Endothelial cell of umbilical vein (primary cell): Measurements from ENCODE around the gene PTGES3. TPM values are rescaled to one million over a fixed set of nuclear protein-coding genes. Genes with fewer than 3 reads are reported as not detected.
A peak's percentile ranks its signal among the peaks of the same experiment; 100 is the strongest.

Experiments
- BruUV-seq: library from RNA; stranded (reverse); fragments of 400-500 nt; replicated peaks from 2 replicates; lab custom pipeline; 2021; lab: Mats Ljungman, UMichigan
- CTCF ChIA-PET: fragments of 300-600, 350-600 bp; sonication (Branson Sonifier 250); formaldehyde crosslinking; loops from one replicate; lab custom pipeline; 2021; ENCODE audit warnings: antibody characterized with exemption, inconsistent platforms; lab: Charles Lee
- POLR2A ChIA-PET: fragments of 300-600, 350-600 bp; sonication (Branson Sonifier 250); formaldehyde crosslinking; loops from one replicate; lab custom pipeline; 2021; ENCODE audit warnings: antibody characterized with exemption, inconsistent platforms; lab: Charles Lee
- DNase-seq: peaks from one replicate; pipeline ENCODE4 v3.0.0-alpha.2; 2011; ENCODE audit warnings: low read depth, low spot score
- FAIRE-seq: peaks from 2 replicates; lab custom pipeline; 2011; peaks lifted over from hg19 to GRCh38; lab: Jason Lieb, UNC
- H2AFZ ChIP-seq: 2 replicates; pipeline ENCODE4 v1.6.0; 2012; ENCODE audit warnings: low read depth, low read length, control low read depth, inconsistent platforms
- H3K27ac ChIP-seq: 2 replicates; pipeline ENCODE4 v1.5.1; 2011; ENCODE audit warnings: low read depth, mild to moderate bottlenecking, control low read depth, low read length, moderate library complexity; ENCODE audit not compliant: insufficient read depth
- H3K27me3 ChIP-seq, 2 experiments: 2 replicates each; pipeline versions ENCODE4 v1.6.0 to v1.6.1; 2011; ENCODE audit warnings: low read length in 2 of 2, mixed read lengths in 1 of 2; ENCODE audit not compliant: control insufficient read depth in 2 of 2, insufficient read depth in 2 of 2
- H3K36me3 ChIP-seq, 2 experiments: 2 replicates in 1 of 2; 3 replicates in 1 of 2; pipeline ENCODE4 v1.5.1; 2011; ENCODE audit warnings: low read length in 2 of 2, mild to moderate bottlenecking in 1 of 2, moderate library complexity in 1 of 2; ENCODE audit not compliant: control insufficient read depth in 2 of 2, insufficient read depth in 2 of 2; ENCODE audit errors: extremely low read depth in 1 of 2
- H3K4me1 ChIP-seq: 3 replicates; pipeline ENCODE4 v1.5.1; 2011; ENCODE audit warnings: mild to moderate bottlenecking, low read length; ENCODE audit not compliant: control insufficient read depth, insufficient read depth; ENCODE audit errors: extremely low read depth
- H3K4me2 ChIP-seq: 2 replicates; pipeline ENCODE4 v1.6.1; 2011; ENCODE audit warnings: low read length, control low read depth, mixed read lengths; ENCODE audit not compliant: insufficient read depth
- H3K4me3 ChIP-seq, 3 experiments: fragments of 200-600 bp in 1 of 3; sonication (generic), shearing (Covaris generic) in 1 of 3; replicated peaks in 1 of 3; 2 replicates each; pipeline ENCODE4 v1.5.1; 2011 to 2016; ENCODE audit warnings: control low read depth in 3 of 3, low read length in 3 of 3, mild to moderate bottlenecking in 2 of 3, inconsistent platforms in 1 of 3, low read depth in 1 of 3, moderate library complexity in 1 of 3; ENCODE audit not compliant: insufficient read depth in 1 of 3
- H3K79me2 ChIP-seq: 2 replicates; pipeline ENCODE4 v1.6.0; 2012; ENCODE audit warnings: low read length, inconsistent platforms; ENCODE audit not compliant: control insufficient read depth, insufficient read depth
- H3K9ac ChIP-seq: replicated peaks from 2 replicates; pipeline ENCODE3; 2011; ENCODE audit warnings: low read length, control low read depth; ENCODE audit not compliant: insufficient read depth; ENCODE audit errors: extremely low read depth
- H3K9me1 ChIP-seq: replicated peaks from 3 replicates; pipeline ENCODE4 v1.6.0; 2011; ENCODE audit warnings: mild to moderate bottlenecking, low read length; ENCODE audit not compliant: control insufficient read depth, insufficient read depth; ENCODE audit errors: extremely low read depth
- H3K9me3 ChIP-seq: replicated peaks from 2 replicates; pipeline ENCODE4 v1.5.1; 2012; ENCODE audit warnings: low read length, inconsistent platforms; ENCODE audit not compliant: control insufficient read depth, insufficient read depth
- H4K20me1 ChIP-seq: replicated peaks from 2 replicates; pipeline ENCODE3; 2011; ENCODE audit warnings: mild to moderate bottlenecking, low read length; ENCODE audit not compliant: control insufficient read depth, insufficient read depth; ENCODE audit errors: extremely low read depth
- FOS ChIP-seq: IDR thresholded peaks from 2 replicates; pipeline ENCODE4 v1.6.1; 2011; ENCODE audit warnings: mild to moderate bottlenecking, low read length, moderate library complexity, borderline replicate concordance; ENCODE audit not compliant: insufficient read depth
- GATA2 ChIP-seq: IDR thresholded peaks from 2 replicates; pipeline ENCODE4 v1.7.0; 2011; ENCODE audit warnings: low read depth, mild to moderate bottlenecking, moderate library complexity, mixed read lengths, low read length; ENCODE audit not compliant: insufficient read length, insufficient read depth
- JUN ChIP-seq: IDR thresholded peaks from 2 replicates; pipeline ENCODE4 v1.6.1; 2011; ENCODE audit warnings: borderline replicate concordance, low read depth; ENCODE audit not compliant: insufficient read length, insufficient read depth
- MYC ChIP-seq: IDR thresholded peaks from one replicate; pipeline ENCODE4 v1.6.1; 2011; ENCODE audit warnings: mild to moderate bottlenecking, low read depth, low read length
- POLR2A ChIP-seq: IDR thresholded peaks from 2 replicates; pipeline ENCODE4 v1.6.1; 2012; ENCODE audit warnings: low read depth, mild to moderate bottlenecking, control low read depth, low read length
- POLR2AphosphoS5 ChIP-seq: IDR thresholded peaks from 2 replicates; pipeline ENCODE4 v1.6.1; 2012; ENCODE audit warnings: low read depth, mild to moderate bottlenecking, control low read depth, low read length, moderate library complexity; ENCODE audit not compliant: insufficient read depth
- dilution Hi-C: fragments of 300-500 bp; cut with MboI; formaldehyde crosslinking; loops from one replicate; pipeline ENCODE4 v1.15.0; 2019; ENCODE audit warnings: low sequenced_read_pairs; ENCODE audit not compliant: extremely low pct_ligation_motif_present
- intact Hi-C: fragments of 100-400 bp; cut with micrococcal nuclease; formaldehyde crosslinking; loops from one replicate; pipeline ENCODE4 v1.10.0; 2022
- polyA plus RNA-seq, 4 experiments: library from polyadenylated mRNA; depleted of rRNA in 3 of 4; stranded (reverse) in 3 of 4; unstranded in 1 of 4; fragments of >200 nt; gene quantifications; 2 replicates each; pipeline versions ENCODE4 v1.2.1 to v1.2.3, GENCODE V29; 2011 to 2012; ENCODE audit warnings: missing spikeins in 1 of 4
- total RNA-seq: library from RNA; stranded (reverse); gene quantifications from 2 replicates; pipeline ENCODE4 v1.2.3, GENCODE V29; 2021

PTGES3 gene
- total and polyA plus RNA-seq, 2 donors (not counting 3 experiments of a cell fraction or from before 2014, with no cell fraction given) = 48.5 to 278 TPM

DNA sequence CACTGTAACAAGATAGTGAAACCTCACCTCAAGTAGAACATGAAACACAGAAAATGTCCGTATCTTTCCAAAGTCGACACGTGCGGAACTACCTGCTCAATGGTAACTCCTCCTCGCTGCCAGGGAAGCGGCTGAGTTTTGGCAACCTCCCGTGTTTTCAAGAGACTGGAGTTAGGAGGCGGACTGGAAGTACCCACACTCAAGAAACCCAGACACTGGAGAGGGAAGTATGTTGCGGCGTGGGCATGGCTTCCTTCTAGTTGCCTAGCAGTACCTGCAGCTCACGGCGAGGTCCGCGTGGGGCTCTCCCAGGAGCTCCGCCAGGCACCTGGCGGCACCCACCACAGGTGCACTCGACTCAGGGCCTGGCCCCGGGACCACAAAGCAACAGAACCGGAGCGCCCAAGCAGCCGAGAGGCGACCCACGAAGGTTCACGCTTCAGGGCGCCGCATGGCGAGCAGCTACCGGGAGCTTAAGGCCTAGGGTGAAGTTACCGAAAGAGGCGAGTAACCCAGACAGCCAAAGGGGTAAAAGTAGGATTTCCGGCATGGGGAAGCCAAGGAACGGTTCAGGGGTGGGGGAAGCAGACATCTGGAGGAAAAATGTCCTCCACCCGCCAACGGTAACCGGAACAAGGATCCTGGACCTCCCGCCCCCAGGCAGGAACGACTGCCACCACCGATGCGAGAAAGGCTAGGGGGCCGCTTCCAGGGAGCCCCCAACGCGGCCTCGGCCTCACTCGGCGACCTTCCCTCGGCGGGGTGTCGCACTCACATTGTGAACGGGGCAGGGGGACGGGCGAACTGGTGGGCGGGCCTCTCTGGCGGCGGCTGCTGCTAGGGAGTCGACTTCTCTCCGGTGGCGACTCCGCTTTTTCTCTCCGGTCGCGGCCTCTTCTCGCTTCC lies 608 bp downstream of the PTGES3 start:
- Histone ChIP-seq H3K79me2 (peaks cover 54% of the 10 kb centered on the region), H3K36me3 (peaks cover 0 to 2% of the 10 kb centered on the region in 2 experiments), H3K4me3 (peak overlapping the region; percentile 61 to 91 (median 84)), H3K9me1 (no peaks in the 10 kb centered on the region), H4K20me1 (no peaks in the 10 kb centered on the region), H3K9ac (peak overlapping the region; percentile 93), H2AFZ (peak overlapping the region; percentile 20), H3K4me1 (peaks cover 27% of the 10 kb centered on the region), H3K27me3 (no peaks in the 10 kb centered on the region), H3K4me2 (peak overlapping the region; percentile 96), H3K9me3 (no peaks in the 10 kb centered on the region), H3K27ac (peak overlapping the region; percentile 90)
- ChIA-PET CTCF (interaction anchor here (0.5 to 1.9 kb wide), 6 partner anchors 8 to 51 kb away, joined by 3 to 9 read pairs (median 5); no protein-coding TSS in a partner anchor), POLR2A (interaction anchor here (0.9 to 1.5 kb wide), 6 partner anchors 13 to 61 kb away, joined by 3 to 6 read pairs (median 5); partner anchors contain the start of gene NACA)
- intact Hi-C loops = loop anchor here (1.0 to 5.0 kb wide), 4 partner anchors 38 to 400 kb away; partner anchors contain the start of genes NAB2, NACA and PRIM1
- DNase-seq = peak; percentile 51
- BruUV-seq = TSS peak; percentile 59
- dilution Hi-C loops = no loop called here
- peak; percentile 68 for FAIRE-seq
- TF ChIP-seq GATA2 (no peak), POLR2A (no peak), JUN (no peak), FOS (no peak), POLR2AphosphoS5 (no peak), MYC (no peak)
